ENCODE data around the gene ZNF90. TPM values are rescaled to one million over a fixed set of nuclear protein-coding genes. Genes with fewer than 3 reads are reported as not detected.
"Not testable (repeated sequence)": the region's sequence is repeated elsewhere in the genome, so short reads cannot be mapped to it uniquely, and the experiment has no call there.

ZNF90 gene
- total RNA-seq, 6 donors from 2014 or later: 3.5 to 36.7 (median 10.2) TPM

DNA sequence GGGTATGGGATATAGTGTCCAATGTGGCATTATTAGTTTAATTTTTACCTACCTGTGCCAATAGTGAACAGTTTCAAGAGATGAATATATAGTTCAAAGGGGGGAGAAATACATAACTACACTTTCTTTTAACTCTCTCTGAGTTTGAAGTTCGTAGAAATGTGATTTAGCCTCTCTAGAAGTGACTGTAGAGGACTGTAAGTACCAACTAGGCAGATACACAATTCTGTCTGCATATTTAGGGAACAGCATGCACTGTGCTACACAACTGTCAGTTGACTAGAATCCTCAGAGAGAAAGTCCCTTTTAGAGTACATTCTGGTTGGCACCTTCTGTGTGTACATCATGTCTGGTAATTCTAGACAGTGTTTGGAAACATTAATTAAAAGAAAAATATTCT lies 17.5 kb upstream of the ZNF90 start:
- Histone ChIP-seq H3K4me3 (no peak overlapping the region), H3K27ac (no peak overlapping the region), H3K27me3 (no peaks in the 10 kb centered on the region), H3K9me3 (no peaks in the 10 kb centered on the region), H3K36me3 (no peaks in the 10 kb centered on the region), H3K4me1 (no peaks in the 10 kb centered on the region)
- 72 to 73% methylated on average over 1 of the region's 1 CpG for WGBS, 2 donors
- DNase-seq (no peak), ATAC-seq (ENCODE audit: low FRiP score in 2 of 2) (no peak)
- TF ChIP-seq EP300 (IDR thresholded peaks at IDR 0.05) (no peak), POLR2A (IDR thresholded peaks at IDR 0.05) (no peak), POLR2AphosphoS5 (IDR thresholded peaks at IDR 0.05) (no peak)
- TF ChIP-seq, protein P1, sequence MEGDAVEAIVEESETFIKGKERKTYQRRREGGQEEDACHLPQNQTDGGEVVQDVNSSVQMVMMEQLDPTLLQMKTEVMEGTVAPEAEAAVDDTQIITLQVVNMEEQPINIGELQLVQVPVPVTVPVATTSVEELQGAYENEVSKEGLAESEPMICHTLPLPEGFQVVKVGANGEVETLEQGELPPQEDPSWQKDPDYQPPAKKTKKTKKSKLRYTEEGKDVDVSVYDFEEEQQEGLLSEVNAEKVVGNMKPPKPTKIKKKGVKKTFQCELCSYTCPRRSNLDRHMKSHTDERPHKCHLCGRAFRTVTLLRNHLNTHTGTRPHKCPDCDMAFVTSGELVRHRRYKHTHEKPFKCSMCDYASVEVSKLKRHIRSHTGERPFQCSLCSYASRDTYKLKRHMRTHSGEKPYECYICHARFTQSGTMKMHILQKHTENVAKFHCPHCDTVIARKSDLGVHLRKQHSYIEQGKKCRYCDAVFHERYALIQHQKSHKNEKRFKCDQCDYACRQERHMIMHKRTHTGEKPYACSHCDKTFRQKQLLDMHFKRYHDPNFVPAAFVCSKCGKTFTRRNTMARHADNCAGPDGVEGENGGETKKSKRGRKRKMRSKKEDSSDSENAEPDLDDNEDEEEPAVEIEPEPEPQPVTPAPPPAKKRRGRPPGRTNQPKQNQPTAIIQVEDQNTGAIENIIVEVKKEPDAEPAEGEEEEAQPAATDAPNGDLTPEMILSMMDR (IDR thresholded peaks at IDR 0.05): no peak

DNA sequence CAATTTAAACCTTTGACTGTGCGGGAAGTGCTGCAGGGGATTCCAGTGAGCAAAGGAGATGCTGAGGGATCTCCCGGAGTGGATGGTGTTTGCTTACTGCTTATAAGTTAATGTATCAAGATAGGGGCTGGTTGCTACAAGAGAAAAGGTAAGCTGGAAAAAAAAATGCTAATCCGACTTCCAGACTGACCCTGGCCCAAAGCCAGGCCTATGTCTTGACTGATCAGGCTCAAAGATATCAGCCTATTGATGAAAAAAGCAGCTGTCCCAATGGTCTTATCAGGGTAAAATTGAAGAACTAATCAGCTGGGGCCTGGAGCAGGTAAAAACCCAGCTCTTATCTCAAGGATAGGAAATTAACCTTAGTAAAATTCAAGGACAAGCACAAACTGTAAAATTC lies 10.9 kb upstream of the ZNF90 start:
- TF ChIP-seq, protein P1 (IDR thresholded peaks at IDR 0.05): no peak
- TF ChIP-seq EP300 (IDR thresholded peaks at IDR 0.05) (no peak), POLR2AphosphoS5 (IDR thresholded peaks at IDR 0.05) (no peak), POLR2A (IDR thresholded peaks at IDR 0.05) (no peak)
- no peak overlapping the region for H3K27ac ChIP-seq
- WGBS, 2 donors: 49 to 59% methylated on average over 3 of the region's 3 CpGs
- no peak for ATAC-seq (ENCODE audit: low FRiP score in 2 of 2)
- no peaks in the 10 kb centered on the region for H3K27me3 ChIP-seq
- H3K4me3 ChIP-seq: no peak overlapping the region
- peaks cover 0 to 3% (median 0%) of the 10 kb centered on the region in 4 donors for H3K4me1 ChIP-seq
- no peak for DNase-seq
- no peaks in the 10 kb centered on the region for H3K36me3 ChIP-seq
- no peaks in the 10 kb centered on the region for H3K9me3 ChIP-seq

DNA sequence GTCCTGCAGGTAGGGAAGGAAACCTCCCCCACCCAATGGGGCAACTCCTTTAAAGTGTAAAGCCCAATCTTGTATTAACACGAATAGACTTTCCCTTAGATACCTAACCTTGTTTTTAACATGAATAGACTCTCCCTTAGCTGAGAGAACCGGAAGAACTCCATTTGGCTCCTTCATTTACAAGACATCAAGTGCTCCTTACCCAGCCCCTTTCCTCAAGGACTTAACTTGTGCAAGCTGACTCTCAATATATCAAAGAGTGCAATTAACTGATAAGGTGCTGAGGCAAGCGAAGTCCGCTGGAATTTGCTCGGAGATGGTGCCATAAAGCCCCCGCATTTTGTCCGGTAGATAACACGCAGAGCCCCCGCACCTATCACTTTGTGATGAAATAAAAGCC lies 9.9 kb upstream of the ZNF90 start:
- DNase-seq (peak in 1 of 2 donors; percentile 61), ATAC-seq (ENCODE audit: low FRiP score in 2 of 2) (no peak)
- Histone ChIP-seq H3K4me1 (peaks cover 0 to 3% (median 0%) of the 10 kb centered on the region in 4 donors), H3K27ac (no peak overlapping the region), H3K27me3 (no peaks in the 10 kb centered on the region), H3K36me3 (no peaks in the 10 kb centered on the region), H3K4me3 (peak overlapping the region in 2 of 4 donors; percentile 1 to 14), H3K9me3 (no peaks in the 10 kb centered on the region)
- WGBS, 2 donors: 17 to 21% methylated on average over 9 of the region's 9 CpGs
- TF ChIP-seq POLR2A (IDR thresholded peaks at IDR 0.05) (no peak), EP300 (IDR thresholded peaks at IDR 0.05) (no peak), POLR2AphosphoS5 (IDR thresholded peaks at IDR 0.05) (no peak)
- TF ChIP-seq, protein P1 (IDR thresholded peaks at IDR 0.05): no peak

DNA sequence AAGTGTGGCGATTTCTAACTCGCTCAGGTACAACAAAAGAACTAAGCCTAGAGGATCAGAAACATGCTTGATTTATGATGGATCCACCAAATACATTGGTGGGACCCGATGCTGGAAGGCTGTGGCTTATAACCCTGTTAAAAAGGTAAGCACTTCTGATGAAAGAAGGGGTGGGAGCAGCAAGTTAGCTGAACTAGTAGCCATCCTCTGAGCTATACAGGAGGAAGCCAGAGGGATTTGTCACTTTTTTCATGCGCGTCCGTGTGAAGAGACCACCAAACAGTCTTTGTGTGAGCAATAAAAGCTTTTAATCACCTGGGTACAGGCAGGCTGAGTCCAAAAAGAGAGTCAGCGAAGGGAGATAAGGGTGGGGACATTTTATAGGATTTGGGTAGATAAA lies 9.2 kb upstream of the ZNF90 start:
- H3K27me3 ChIP-seq; H3K9me3 ChIP-seq; ATAC-seq (ENCODE audit: low FRiP score in 2 of 2); H3K36me3 ChIP-seq; DNase-seq; H3K4me3 ChIP-seq; H3K27ac ChIP-seq; H3K4me1 ChIP-seq: not testable (repeated sequence)
- WGBS, 2 donors: 32 to 46% methylated on average over 7 of the region's 7 CpGs

DNA sequence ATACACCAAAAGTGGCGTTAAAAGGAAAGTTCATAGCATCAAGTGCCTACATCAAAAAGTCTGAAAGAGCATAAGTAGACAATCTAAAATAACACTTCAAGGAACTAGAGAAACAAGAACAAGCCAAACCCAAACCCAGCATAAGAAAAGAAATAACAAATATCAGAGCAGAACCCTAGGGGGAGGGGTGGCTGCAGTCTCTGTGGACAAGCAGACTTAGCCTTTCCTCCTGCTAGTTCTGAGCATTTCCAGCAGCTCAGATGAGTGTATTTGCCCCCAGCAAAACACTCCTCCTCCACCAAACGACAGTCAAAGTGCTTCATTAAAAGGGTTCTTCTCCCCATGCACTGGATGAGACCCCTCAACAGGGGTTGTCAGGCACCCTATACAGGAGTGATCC lies 7.1 kb upstream of the ZNF90 start:
- DNase-seq: no peak
- no peak overlapping the region for H3K27ac ChIP-seq
- 49 to 57% methylated on average over 2 of the region's 2 CpGs for WGBS, 2 donors

More for the DNA sequence above, 7.1 kb upstream of the ZNF90 start:
- Histone ChIP-seq H3K4me1 (peaks cover 0 to 3% (median 0%) of the 10 kb centered on the region in 4 donors), H3K27me3 (no peaks in the 10 kb centered on the region), H3K4me3 (no peak overlapping the region), H3K36me3 (no peaks in the 10 kb centered on the region), H3K9me3 (no peaks in the 10 kb centered on the region)
- TF ChIP-seq POLR2A (IDR thresholded peaks at IDR 0.05): no peak
- TF ChIP-seq EP300 (IDR thresholded peaks at IDR 0.05): no peak
- TF ChIP-seq, protein P1 (IDR thresholded peaks at IDR 0.05): no peak
- no peak for TF ChIP-seq POLR2AphosphoS5 (IDR thresholded peaks at IDR 0.05)
- no peak for ATAC-seq (ENCODE audit: low FRiP score in 2 of 2)

Measured in upper lobe of left lung (tissue), 6 donors.